Stimulated activated memory B cell treated with anti-CD40 and anti-IgM and Interleukin-4, amounts not matched to agents 10 μg/mL and 1 μg/mL and 100 μg/mL, for 72 hours (primary cell): Measurements from ENCODE around the gene GPX2.

Source experiments
- ATAC-seq: fragments of 150-1000 bp; cut with Tn5 transposase; 2 replicates; pipeline ENCODE4 v1.10.0; 2021
- H3K27ac Mint-ChIP-seq: one replicate; pipeline ENCODE4 v1.8.0; 2022; ENCODE audit warnings: mild to moderate bottlenecking, mixed read lengths
- H3K27me3 Mint-ChIP-seq: one replicate; pipeline ENCODE4 v1.8.0; 2022; ENCODE audit warnings: mixed read lengths
- H3K36me3 Mint-ChIP-seq: one replicate; pipeline ENCODE4 v1.8.0; 2022; ENCODE audit warnings: mixed read lengths
- H3K4me1 Mint-ChIP-seq: one replicate; pipeline ENCODE4 v1.8.0; 2022; ENCODE audit warnings: mixed read lengths
- H3K4me3 Mint-ChIP-seq: one replicate; pipeline ENCODE4 v1.8.0; 2022; ENCODE audit warnings: mild to moderate bottlenecking, moderate library complexity, mixed read lengths
- H3K9me3 Mint-ChIP-seq: one replicate; pipeline ENCODE4 v1.8.0; 2022; ENCODE audit warnings: mixed read lengths

The GPX2 gene

GRCh38 chr14:64942531-64943111 is at the start of gene GPX2:
Gene GPX2, minus strand, starts transcription at chr14:64942745. Its CDS starts 19 bp downstream, at chr14:64942726.
- ATAC-seq = no peak
- H3K4me1 Mint-ChIP-seq = peaks cover 33% of the 10 kb centered on the region
- H3K9me3 Mint-ChIP-seq = no peaks in the 10 kb centered on the region
- H3K4me3 Mint-ChIP-seq = no peak within 1 kb of the TSS
- H3K36me3 Mint-ChIP-seq = peaks cover 64% of the 10 kb centered on the region
- H3K27ac Mint-ChIP-seq = no peak within 1 kb of the TSS
- H3K27me3 Mint-ChIP-seq = no peaks in the 10 kb centered on the region

DNA sequence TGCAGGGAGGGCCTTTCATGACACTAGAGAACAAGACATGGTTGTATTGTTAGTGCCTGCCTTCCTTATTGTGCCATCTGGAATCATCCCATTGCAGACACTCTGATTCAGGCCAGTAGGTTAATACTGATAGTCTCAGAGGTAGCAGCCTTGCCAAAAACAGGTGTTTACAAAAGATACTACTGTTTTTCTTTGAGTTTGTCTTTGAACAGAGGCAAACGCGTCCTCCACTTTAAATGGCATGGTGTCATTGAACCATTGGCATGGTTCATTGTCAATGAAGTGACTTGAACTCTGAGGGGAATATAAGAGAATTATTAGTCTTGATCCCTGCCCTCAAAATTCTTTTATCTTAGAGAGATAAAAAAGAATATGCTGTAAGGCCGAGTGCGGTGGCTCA is 48.4 kb upstream of the GPX2 start:
- no peak overlapping the region for H3K4me3 Mint-ChIP-seq
- H3K4me1 Mint-ChIP-seq = peaks cover 37% of the 10 kb centered on the region

GRCh38 chr14:64990296-64990695 is 47.8 kb upstream of the GPX2 start:
- no peak overlapping the region for H3K27ac Mint-ChIP-seq
- peaks cover 39% of the 10 kb centered on the region for H3K4me1 Mint-ChIP-seq
- H3K4me3 Mint-ChIP-seq = no peak overlapping the region
- H3K27me3 Mint-ChIP-seq = no peaks in the 10 kb centered on the region
- peaks cover 4% of the 10 kb centered on the region for H3K36me3 Mint-ChIP-seq
- ATAC-seq = no peak
- no peaks in the 10 kb centered on the region for H3K9me3 Mint-ChIP-seq

More for the DNA sequence above, 48.4 kb upstream of the GPX2 start:
- Mint-ChIP-seq H3K36me3 (peaks cover 4% of the 10 kb centered on the region), H3K27me3 (no peaks in the 10 kb centered on the region), H3K27ac (no peak overlapping the region), H3K9me3 (no peaks in the 10 kb centered on the region)
- no peak for ATAC-seq

DNA sequence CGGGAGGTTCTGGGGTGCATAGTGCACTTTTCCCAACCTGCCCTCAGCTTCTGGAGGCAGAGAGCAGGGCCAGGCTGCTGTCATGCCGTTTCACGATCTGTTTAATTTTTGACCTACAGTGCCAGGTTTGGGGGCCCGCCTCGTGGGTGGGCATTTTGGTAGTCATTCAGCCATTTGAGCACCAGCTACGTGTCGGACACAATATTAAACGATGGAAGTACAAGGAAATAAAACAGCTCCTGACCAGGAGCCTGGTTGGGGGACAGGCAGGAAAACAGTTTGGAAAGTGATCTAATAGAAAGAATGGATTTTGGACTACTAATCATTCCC is 44.9 kb upstream of the GPX2 start:
- peaks cover 12% of the 10 kb centered on the region for H3K27me3 Mint-ChIP-seq
- peak overlapping the region; percentile 84 for H3K27ac Mint-ChIP-seq
- H3K36me3 Mint-ChIP-seq = peaks cover 4% of the 10 kb centered on the region
- ATAC-seq = no peak
- H3K4me1 Mint-ChIP-seq = peaks cover 45% of the 10 kb centered on the region
- peak overlapping the region; percentile 88 for H3K4me3 Mint-ChIP-seq
- no peaks in the 10 kb centered on the region for H3K9me3 Mint-ChIP-seq

DNA sequence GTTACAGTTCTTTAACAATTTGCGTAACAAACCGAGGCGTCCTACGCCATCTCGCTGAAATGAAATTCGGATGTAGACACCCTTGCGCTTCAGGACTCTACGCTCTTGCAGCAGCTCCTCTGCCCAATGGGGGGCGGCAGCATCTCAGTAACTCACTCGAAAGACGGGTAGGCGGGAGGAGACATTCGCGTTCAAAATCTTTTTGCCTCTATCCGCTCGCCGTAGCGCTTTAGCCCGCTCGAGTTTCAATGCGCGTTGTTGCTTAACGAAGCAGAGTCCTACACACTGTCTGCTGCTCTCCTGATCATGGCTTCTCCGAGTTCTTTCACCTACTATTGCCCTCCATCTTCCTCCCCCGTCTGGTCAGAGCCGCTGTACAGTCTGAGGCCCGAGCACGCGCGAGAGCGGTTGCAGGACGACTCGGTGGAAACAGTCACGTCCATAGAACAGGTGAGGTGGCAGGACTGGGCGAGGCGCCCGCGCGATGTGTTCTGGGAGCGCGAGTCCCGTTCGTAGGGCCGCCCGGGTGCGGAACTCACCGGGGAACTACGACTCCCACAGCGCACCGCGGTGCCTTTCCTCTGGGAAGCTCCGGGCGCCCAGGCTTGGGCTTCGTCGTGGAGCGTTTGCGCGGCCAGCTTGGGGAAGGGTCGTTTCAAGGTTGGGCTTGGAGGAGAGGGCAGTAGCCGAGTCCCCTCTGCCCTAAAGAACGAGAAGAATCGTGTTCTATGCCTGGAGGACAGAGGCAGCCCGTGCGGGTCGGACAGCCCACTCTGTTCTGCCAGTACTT is 44.3 kb upstream of the GPX2 start, which contains the start of gene FNTB:
Gene FNTB (plus strand): TSS at position 248 of the 790 bp plus-strand sequence. CDS start 59 bp downstream, at position 307.
- Mint-ChIP-seq H3K4me1 (peaks cover 39% of the 10 kb centered on the region), H3K9me3 (no peaks in the 10 kb centered on the region), H3K36me3 (peaks cover 4% of the 10 kb centered on the region), H3K27ac (peak within 1 kb of the TSS; percentile 84), H3K27me3 (peaks cover 14% of the 10 kb centered on the region), H3K4me3 (peak within 1 kb of the TSS; percentile 88)
- ATAC-seq = peak; percentile 99

GRCh38 chr14:64983439-64984310 is 41.1 kb upstream of the GPX2 start:
- peaks cover 19% of the 10 kb centered on the region for H3K4me1 Mint-ChIP-seq

GRCh38 chr14:64979336-64980074 is 37.0 kb upstream of the GPX2 start:
- Mint-ChIP-seq H3K36me3 (no peaks in the 10 kb centered on the region), H3K4me3 (no peak overlapping the region), H3K27ac (no peak overlapping the region), H3K4me1 (peaks cover 7% of the 10 kb centered on the region), H3K9me3 (no peaks in the 10 kb centered on the region), H3K27me3 (peaks cover 14% of the 10 kb centered on the region)
- no peak for ATAC-seq

More at GRCh38 chr14:64983439-64984310, 41.1 kb upstream of the GPX2 start:
- Mint-ChIP-seq H3K4me3 (peak overlapping the region; percentile 60), H3K36me3 (no peaks in the 10 kb centered on the region), H3K27me3 (peaks cover 14% of the 10 kb centered on the region), H3K9me3 (no peaks in the 10 kb centered on the region), H3K27ac (peak overlapping the region; percentile 42)
- ATAC-seq = no peak

- peaks cover 5% of the 10 kb centered on the region for H3K4me1 Mint-ChIP-seq
- no peak overlapping the region for H3K4me3 Mint-ChIP-seq
- no peaks in the 10 kb centered on the region for H3K9me3 Mint-ChIP-seq
- H3K36me3 Mint-ChIP-seq = no peaks in the 10 kb centered on the region
- H3K27me3 Mint-ChIP-seq = peaks cover 31% of the 10 kb centered on the region
- no peak overlapping the region for H3K27ac Mint-ChIP-seq
- no peak for ATAC-seq
These were observed 32.0 kb upstream of the GPX2 start for GRCh38 chr14:64974563-64974962.

- no peaks in the 10 kb centered on the region for H3K9me3 Mint-ChIP-seq
- peaks cover 31% of the 10 kb centered on the region for H3K27me3 Mint-ChIP-seq
- H3K4me1 Mint-ChIP-seq = peaks cover 5% of the 10 kb centered on the region
- H3K4me3 Mint-ChIP-seq = no peak overlapping the region
- ATAC-seq = no peak
- no peaks in the 10 kb centered on the region for H3K36me3 Mint-ChIP-seq
- no peak overlapping the region for H3K27ac Mint-ChIP-seq
These were observed 31.3 kb upstream of the GPX2 start for GRCh38 chr14:64973826-64974225.

DNA sequence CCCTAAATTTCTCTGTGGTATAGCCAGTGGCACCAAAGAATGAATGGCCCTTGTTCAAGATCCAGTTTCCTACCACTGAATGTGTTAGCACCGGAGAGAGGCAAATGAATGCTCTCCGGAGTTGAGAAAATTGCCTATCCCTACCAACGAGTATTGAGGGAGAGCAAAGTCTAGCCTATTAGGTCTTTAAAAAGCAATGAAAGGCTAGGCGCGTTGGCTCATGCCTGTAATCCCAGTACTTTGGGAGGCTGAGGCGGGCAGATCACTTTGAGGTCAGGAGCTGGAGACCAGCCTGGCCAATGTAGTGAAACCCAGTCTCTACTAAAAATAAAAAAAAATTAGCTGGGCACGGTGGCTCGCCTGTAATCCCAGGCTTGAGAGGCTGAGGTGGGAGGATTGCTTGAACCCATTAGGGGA is 30.5 kb upstream of the GPX2 start:
- no peak for ATAC-seq
- H3K36me3 Mint-ChIP-seq = no peaks in the 10 kb centered on the region
- H3K27me3 Mint-ChIP-seq = peaks cover 31% of the 10 kb centered on the region
- H3K27ac Mint-ChIP-seq = no peak overlapping the region
- no peaks in the 10 kb centered on the region for H3K9me3 Mint-ChIP-seq
- H3K4me1 Mint-ChIP-seq = peaks cover 5% of the 10 kb centered on the region
- H3K4me3 Mint-ChIP-seq = peak overlapping the region; percentile 84

- Mint-ChIP-seq H3K4me1 (peaks cover 5% of the 10 kb centered on the region), H3K27me3 (peaks cover 31% of the 10 kb centered on the region), H3K9me3 (no peaks in the 10 kb centered on the region), H3K27ac (peak within 1 kb of the TSS; percentile 54), H3K4me3 (peak within 1 kb of the TSS; percentile 84), H3K36me3 (no peaks in the 10 kb centered on the region)
- ATAC-seq = peak; percentile 64
These were observed 29.6 kb upstream of the GPX2 start, which contains the start of gene RAB15 for GRCh38 chr14:64971943-64972791. Gene RAB15, minus strand, starts transcription at chr14:64972336. Its CDS starts 260 bp downstream, at chr14:64972076.

DNA sequence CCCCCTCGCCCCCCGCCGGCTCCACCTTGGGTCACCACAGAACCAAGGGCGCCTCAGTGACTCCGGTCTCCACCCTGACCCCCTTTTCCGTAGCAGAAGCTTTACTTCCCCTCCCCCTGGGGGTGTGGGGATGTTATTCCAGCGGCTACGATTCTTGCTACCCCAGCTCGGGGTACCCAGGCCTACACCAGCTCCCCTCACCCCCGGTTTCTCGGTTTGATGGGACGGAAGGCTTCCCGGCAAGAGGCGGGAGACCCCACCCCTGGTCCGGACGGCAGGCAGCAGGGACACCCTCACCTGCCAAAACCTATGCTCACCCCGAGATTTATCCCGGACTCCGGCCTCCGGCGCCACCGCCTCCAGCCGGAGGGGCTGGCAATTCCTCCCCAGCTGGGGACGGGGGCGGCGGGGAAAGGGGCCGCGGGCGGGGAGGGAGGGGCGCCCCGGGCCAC is 29.0 kb upstream of the GPX2 start:
- Mint-ChIP-seq H3K27me3 (peaks cover 31% of the 10 kb centered on the region), H3K9me3 (no peaks in the 10 kb centered on the region), H3K4me3 (peak overlapping the region; percentile 55), H3K4me1 (peaks cover 5% of the 10 kb centered on the region), H3K27ac (no peak overlapping the region), H3K36me3 (no peaks in the 10 kb centered on the region)
- ATAC-seq = no peak

DNA sequence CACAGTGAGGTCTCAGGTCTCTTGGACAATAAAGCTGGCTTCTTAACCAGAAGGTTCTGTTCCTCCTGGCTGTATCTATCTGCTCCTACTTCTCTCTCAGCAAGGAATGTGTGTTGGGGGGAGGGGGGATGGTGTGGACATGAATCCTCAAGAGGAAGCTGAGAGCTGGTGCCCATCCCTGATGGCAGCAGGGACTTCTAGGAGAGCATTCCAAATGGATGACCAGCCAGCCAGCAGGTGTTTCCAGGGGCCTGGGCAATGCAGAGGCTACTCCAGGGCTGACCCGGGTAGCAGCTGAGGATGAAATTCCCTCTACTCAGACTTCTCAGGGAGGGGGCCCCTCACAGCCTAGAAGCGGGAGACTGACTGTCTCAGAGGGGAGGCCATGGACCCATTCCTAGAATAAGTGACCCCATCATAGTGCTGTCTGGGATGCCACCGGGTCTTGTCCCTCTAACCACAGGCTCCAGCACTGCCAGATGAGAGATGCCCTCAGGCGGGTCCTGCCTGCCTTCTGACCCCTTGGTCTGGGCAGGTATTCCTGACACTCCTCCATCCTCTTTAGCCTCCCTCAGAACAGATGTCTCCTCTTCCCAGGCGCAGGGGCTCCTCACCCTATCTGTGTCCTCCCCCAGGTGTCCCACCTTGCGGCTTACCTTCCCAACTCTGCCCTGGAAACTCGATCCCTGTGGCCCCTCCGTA is 28.4 kb upstream of the GPX2 start:
- no peak overlapping the region for H3K27ac Mint-ChIP-seq
- no peak for ATAC-seq
- H3K27me3 Mint-ChIP-seq = peaks cover 31% of the 10 kb centered on the region
- peak overlapping the region; percentile 55 for H3K4me3 Mint-ChIP-seq
- no peaks in the 10 kb centered on the region for H3K9me3 Mint-ChIP-seq
- H3K36me3 Mint-ChIP-seq = no peaks in the 10 kb centered on the region
- peaks cover 5% of the 10 kb centered on the region for H3K4me1 Mint-ChIP-seq
